ENCODE measurements around the gene GNAO1.

GNAO1 gene

GRCh38 chr16:56207421-56207820, 16.1 kb downstream of the GNAO1 start:
- no peak for DNase-seq
- no peak overlapping the region for H4K8ac ChIP-seq (ENCODE audit: low read depth, low read length)
- H3K4me1 ChIP-seq (ENCODE audit: control insufficient read depth, low read depth, low read length), result no peaks in the 10 kb centered on the region
- H2BK120ac ChIP-seq (ENCODE audit: low read depth, low read length), result no peak overlapping the region
- no peak overlapping the region for H3K9ac ChIP-seq (ENCODE audit: low read length)
- H3K4me3 ChIP-seq (ENCODE audit: low read length), result no peak overlapping the region
- no peaks in the 10 kb centered on the region for H3K27me3 ChIP-seq (ENCODE audit: insufficient read depth, low read length, poor library complexity)
- no peaks in the 10 kb centered on the region for H3K36me3 ChIP-seq (ENCODE audit: control insufficient read depth, insufficient read depth, low read length)
- WGBS (ENCODE audit: extremely low coverage, insufficient coverage, low lambda C conversion rate), result no CpG with 5 or more reads among the region's 2 CpGs
- H3K27ac ChIP-seq (ENCODE audit: low read depth, low read length), result no peak overlapping the region
- no peak overlapping the region for H3K4ac ChIP-seq (ENCODE audit: low read depth, low read length)
- H3K23ac ChIP-seq (ENCODE audit: low read length), result no peak overlapping the region
- H3K79me1 ChIP-seq (ENCODE audit: low read length), result no peaks in the 10 kb centered on the region
- H2AK5ac ChIP-seq (ENCODE audit: low read length), result no peak overlapping the region
- no peak overlapping the region for H3K4me2 ChIP-seq (ENCODE audit: low read length)
- H4K5ac ChIP-seq (ENCODE audit: low read length), result no peak overlapping the region
- no peak overlapping the region for H2BK15ac ChIP-seq (replicated peaks; ENCODE audit: low read depth)
- no peak overlapping the region for H2BK5ac ChIP-seq (ENCODE audit: low read length)
- H3K18ac ChIP-seq (ENCODE audit: low read length), result no peak overlapping the region
- H3K79me2 ChIP-seq (ENCODE audit: control insufficient read depth, insufficient read depth, low read length), result no peaks in the 10 kb centered on the region
- no peak overlapping the region for H3K56ac ChIP-seq (ENCODE audit: low read length)

GRCh38 chr16:56211435-56211981, 20.2 kb downstream of the GNAO1 start:
- H2BK15ac ChIP-seq (replicated peaks; ENCODE audit: low read depth), result no peak overlapping the region
- no peaks in the 10 kb centered on the region for H3K36me3 ChIP-seq (ENCODE audit: control insufficient read depth, insufficient read depth, low read length)
- no peak overlapping the region for H3K18ac ChIP-seq (ENCODE audit: low read length)
- H3K23ac ChIP-seq (ENCODE audit: low read length), result no peak overlapping the region
- no peak overlapping the region for H3K56ac ChIP-seq (ENCODE audit: low read length)
- H3K27me3 ChIP-seq (ENCODE audit: insufficient read depth, low read length, poor library complexity), result no peaks in the 10 kb centered on the region
- H3K9ac ChIP-seq (ENCODE audit: low read length), result no peak overlapping the region
- no peak overlapping the region for H4K5ac ChIP-seq (ENCODE audit: low read length)
- no peaks in the 10 kb centered on the region for H3K79me2 ChIP-seq (ENCODE audit: control insufficient read depth, insufficient read depth, low read length)
- no peak overlapping the region for H3K4me2 ChIP-seq (ENCODE audit: low read length)
- no peak overlapping the region for H2AK5ac ChIP-seq (ENCODE audit: low read length)
- H3K4me1 ChIP-seq (ENCODE audit: control insufficient read depth, low read depth, low read length), result no peaks in the 10 kb centered on the region
- no peak overlapping the region for H3K4me3 ChIP-seq (ENCODE audit: low read length)
- H2BK120ac ChIP-seq (ENCODE audit: low read depth, low read length), result no peak overlapping the region
- WGBS (ENCODE audit: extremely low coverage, insufficient coverage, low lambda C conversion rate), result no CpG with 5 or more reads among the region's 7 CpGs
- H3K4ac ChIP-seq (ENCODE audit: low read depth, low read length), result no peak overlapping the region
- no peak overlapping the region for H2BK5ac ChIP-seq (ENCODE audit: low read length)
- DNase-seq, result peak; percentile 5
- H3K79me1 ChIP-seq (ENCODE audit: low read length), result no peaks in the 10 kb centered on the region
- H4K8ac ChIP-seq (ENCODE audit: low read depth, low read length), result no peak overlapping the region
- H3K27ac ChIP-seq (ENCODE audit: low read depth, low read length), result no peak overlapping the region

GRCh38 chr16:56212144-56212543, 20.9 kb downstream of the GNAO1 start:
- H3K27ac ChIP-seq (ENCODE audit: low read depth, low read length), result no peak overlapping the region
- no peak overlapping the region for H3K23ac ChIP-seq (ENCODE audit: low read length)
- H3K79me1 ChIP-seq (ENCODE audit: low read length), result no peaks in the 10 kb centered on the region
- H2BK5ac ChIP-seq (ENCODE audit: low read length), result no peak overlapping the region
- H4K5ac ChIP-seq (ENCODE audit: low read length), result no peak overlapping the region
- no peak overlapping the region for H3K4me2 ChIP-seq (ENCODE audit: low read length)
- no CpG with 5 or more reads among the region's 6 CpGs for WGBS (ENCODE audit: extremely low coverage, insufficient coverage, low lambda C conversion rate)
- H3K4me3 ChIP-seq (ENCODE audit: low read length), result no peak overlapping the region
- H3K18ac ChIP-seq (ENCODE audit: low read length), result no peak overlapping the region
- H3K56ac ChIP-seq (ENCODE audit: low read length), result no peak overlapping the region
- no peaks in the 10 kb centered on the region for H3K36me3 ChIP-seq (ENCODE audit: control insufficient read depth, insufficient read depth, low read length)
- H2BK120ac ChIP-seq (ENCODE audit: low read depth, low read length), result no peak overlapping the region
- H3K4ac ChIP-seq (ENCODE audit: low read depth, low read length), result no peak overlapping the region
- DNase-seq, result peak; percentile 4
- H3K4me1 ChIP-seq (ENCODE audit: control insufficient read depth, low read depth, low read length), result no peaks in the 10 kb centered on the region
- no peak overlapping the region for H4K8ac ChIP-seq (ENCODE audit: low read depth, low read length)
- H2AK5ac ChIP-seq (ENCODE audit: low read length), result no peak overlapping the region
- no peaks in the 10 kb centered on the region for H3K79me2 ChIP-seq (ENCODE audit: control insufficient read depth, insufficient read depth, low read length)
- no peak overlapping the region for H3K9ac ChIP-seq (ENCODE audit: low read length)
- no peaks in the 10 kb centered on the region for H3K27me3 ChIP-seq (ENCODE audit: insufficient read depth, low read length, poor library complexity)
- H2BK15ac ChIP-seq (replicated peaks; ENCODE audit: low read depth), result no peak overlapping the region

DNA sequence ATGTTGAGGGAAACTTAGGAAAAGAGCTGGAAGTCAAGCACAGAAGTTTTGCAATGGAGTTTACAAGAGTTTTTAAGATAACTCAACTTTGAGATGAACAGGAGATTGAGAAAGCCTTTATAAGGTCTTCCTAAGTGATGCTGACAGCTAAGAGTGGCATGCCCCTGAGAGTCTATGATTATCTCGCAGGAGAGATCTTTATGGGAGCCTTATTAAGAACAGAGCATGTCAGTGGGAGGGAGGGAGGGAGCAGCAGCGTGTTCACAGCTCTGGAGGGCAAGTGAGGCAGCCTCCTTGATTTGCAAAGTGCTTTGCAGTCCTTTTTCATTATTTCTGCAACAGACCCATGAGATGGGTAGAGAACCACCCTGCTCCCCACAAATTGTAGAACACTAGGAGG, 30.7 kb downstream of the GNAO1 start:
- H3K27ac ChIP-seq (ENCODE audit: low read depth, low read length), result no peak overlapping the region
- H3K4me2 ChIP-seq (ENCODE audit: low read length), result no peak overlapping the region
- WGBS (ENCODE audit: extremely low coverage, insufficient coverage, low lambda C conversion rate), result no CpG with 5 or more reads among the region's 2 CpGs

DNA sequence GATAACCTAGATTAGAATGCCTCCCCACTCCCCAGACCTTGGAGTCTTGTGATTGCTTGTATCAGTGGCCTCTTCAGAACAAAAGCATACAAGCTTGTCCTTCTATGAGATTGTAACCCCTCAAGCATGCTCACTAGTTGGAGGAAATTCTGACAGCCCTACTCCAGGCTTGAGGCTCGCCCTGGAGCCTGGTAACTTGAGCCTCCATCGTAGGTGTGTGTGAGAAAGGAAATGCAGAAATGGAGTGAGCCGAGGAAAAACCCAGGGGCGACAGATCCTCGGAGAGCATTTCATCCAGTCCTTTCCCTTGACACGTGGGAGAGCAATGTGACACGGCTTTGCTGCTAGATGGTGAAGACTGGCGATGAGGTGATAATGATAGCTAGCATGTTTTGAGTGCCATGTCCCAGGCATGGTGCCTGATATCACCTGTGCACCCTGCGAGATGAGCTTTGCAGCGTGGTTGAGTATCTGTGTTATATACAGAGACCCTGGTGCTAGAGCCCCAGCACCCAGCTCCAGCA, 31.2 kb downstream of the GNAO1 start:
- no peak overlapping the region for H3K27ac ChIP-seq (ENCODE audit: low read depth, low read length)
- no peak overlapping the region for H2AK5ac ChIP-seq (ENCODE audit: low read length)
- no peak overlapping the region for H4K8ac ChIP-seq (ENCODE audit: low read depth, low read length)
- no peaks in the 10 kb centered on the region for H3K79me2 ChIP-seq (ENCODE audit: control insufficient read depth, insufficient read depth, low read length)
- no peak overlapping the region for H3K18ac ChIP-seq (ENCODE audit: low read length)
- no peak overlapping the region for H3K4ac ChIP-seq (ENCODE audit: low read depth, low read length)
- no peak overlapping the region for H3K23ac ChIP-seq (ENCODE audit: low read length)
- peak; percentile 30 for DNase-seq
- WGBS (ENCODE audit: extremely low coverage, insufficient coverage, low lambda C conversion rate), result no CpG with 5 or more reads among the region's 10 CpGs
- H2BK15ac ChIP-seq (replicated peaks; ENCODE audit: low read depth), result no peak overlapping the region
- no peak overlapping the region for H2BK120ac ChIP-seq (ENCODE audit: low read depth, low read length)
- H3K4me1 ChIP-seq (ENCODE audit: control insufficient read depth, low read depth, low read length), result no peaks in the 10 kb centered on the region
- H3K9ac ChIP-seq (ENCODE audit: low read length), result no peak overlapping the region
- no peak overlapping the region for H3K4me2 ChIP-seq (ENCODE audit: low read length)
- H3K79me1 ChIP-seq (ENCODE audit: low read length), result no peaks in the 10 kb centered on the region
- no peaks in the 10 kb centered on the region for H3K36me3 ChIP-seq (ENCODE audit: control insufficient read depth, insufficient read depth, low read length)
- no peak overlapping the region for H3K56ac ChIP-seq (ENCODE audit: low read length)
- H2BK5ac ChIP-seq (ENCODE audit: low read length), result no peak overlapping the region
- no peak overlapping the region for H3K4me3 ChIP-seq (ENCODE audit: low read length)
- H3K27me3 ChIP-seq (ENCODE audit: insufficient read depth, low read length, poor library complexity), result no peaks in the 10 kb centered on the region
- H4K5ac ChIP-seq (ENCODE audit: low read length), result no peak overlapping the region

More for the DNA sequence above, 30.7 kb downstream of the GNAO1 start:
- Histone ChIP-seq H2BK120ac (ENCODE audit: low read depth, low read length) (no peak overlapping the region), H3K4ac (ENCODE audit: low read depth, low read length) (no peak overlapping the region), H2BK5ac (ENCODE audit: low read length) (no peak overlapping the region), H3K36me3 (ENCODE audit: control insufficient read depth, insufficient read depth, low read length) (no peaks in the 10 kb centered on the region), H3K27me3 (ENCODE audit: insufficient read depth, low read length, poor library complexity) (no peaks in the 10 kb centered on the region), H3K4me1 (ENCODE audit: control insufficient read depth, low read depth, low read length) (no peaks in the 10 kb centered on the region), H3K4me3 (ENCODE audit: low read length) (no peak overlapping the region), H2AK5ac (ENCODE audit: low read length) (no peak overlapping the region), H3K79me1 (ENCODE audit: low read length) (no peaks in the 10 kb centered on the region), H3K9ac (ENCODE audit: low read length) (no peak overlapping the region), H4K5ac (ENCODE audit: low read length) (no peak overlapping the region), H3K23ac (ENCODE audit: low read length) (no peak overlapping the region), H3K79me2 (ENCODE audit: control insufficient read depth, insufficient read depth, low read length) (no peaks in the 10 kb centered on the region), H2BK15ac (replicated peaks; ENCODE audit: low read depth) (no peak overlapping the region), H3K56ac (ENCODE audit: low read length) (no peak overlapping the region), H4K8ac (ENCODE audit: low read depth, low read length) (no peak overlapping the region), H3K18ac (ENCODE audit: low read length) (no peak overlapping the region)
- DNase-seq, result no peak

Data from mesendoderm (in vitro differentiated cells).